COLO668 (cell line): ENCODE results near the gene POC1A.
"Not testable (repeated sequence)": the region's sequence is repeated elsewhere in the genome, so short reads cannot be mapped to it uniquely, and the experiment has no call there.

Experiments used
- DNase-seq: peaks from one replicate; lab custom pipeline; 2025; ENCODE audit not compliant: unreplicated experiment; lab: John Stamatoyannopoulos, UW

The POC1A gene

GRCh38 chr3:52153389-52154096 is 680 bp downstream of the POC1A start:
- DNase-seq: peak; percentile 58

DNA sequence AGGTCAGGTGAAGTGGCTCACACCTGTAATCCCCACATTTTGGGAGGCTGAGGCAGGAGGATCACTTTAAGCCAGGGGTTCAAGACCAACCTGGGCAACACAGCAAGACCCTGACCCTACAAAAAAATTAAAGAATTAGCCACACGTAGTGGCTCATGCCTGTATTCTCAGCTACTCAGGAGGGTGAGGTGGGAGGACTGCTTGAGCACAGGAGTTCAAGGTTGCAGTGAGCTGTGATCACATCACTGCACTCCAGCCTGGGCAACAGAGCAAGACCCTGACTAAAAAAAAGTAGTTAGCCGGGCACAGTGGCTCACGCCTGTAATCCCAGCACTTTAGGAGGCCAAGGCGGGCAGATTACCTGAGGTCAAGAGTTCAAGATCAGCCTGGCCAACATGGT is 2.2 kb downstream of the POC1A start:
- DNase-seq: not testable (repeated sequence)

- DNase-seq: no peak
Observed at GRCh38 chr3:52150860-52151259, 3.4 kb downstream of the POC1A start.

- no peak for DNase-seq
Observed at GRCh38 chr3:52150357-52150756, 3.9 kb downstream of the POC1A start.

GRCh38 chr3:52149726-52150125 is 4.5 kb downstream of the POC1A start:
- DNase-seq: no peak

GRCh38 chr3:52149021-52149420 is 5.2 kb downstream of the POC1A start:
- DNase-seq: no peak

DNA sequence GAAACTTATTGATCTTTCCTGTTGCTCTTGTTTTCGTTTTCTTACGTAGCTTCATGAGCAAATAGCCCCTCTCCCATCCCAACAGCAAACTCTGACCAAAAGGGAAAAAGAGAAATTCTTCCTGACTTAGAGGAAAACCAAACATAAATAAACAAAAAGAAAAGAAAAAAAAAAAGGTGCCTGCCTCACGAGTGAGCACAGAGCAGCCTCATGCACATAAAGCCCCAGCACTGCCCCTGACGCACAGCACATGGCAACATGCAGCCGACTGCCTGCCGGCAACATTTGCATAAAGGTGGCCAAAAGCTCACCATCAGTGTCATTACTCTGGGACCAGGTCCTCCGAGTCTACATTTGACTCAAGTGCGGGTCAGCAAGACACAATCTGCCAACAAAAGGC is 6.4 kb downstream of the POC1A start:
- peak; percentile 42 for DNase-seq

DNA sequence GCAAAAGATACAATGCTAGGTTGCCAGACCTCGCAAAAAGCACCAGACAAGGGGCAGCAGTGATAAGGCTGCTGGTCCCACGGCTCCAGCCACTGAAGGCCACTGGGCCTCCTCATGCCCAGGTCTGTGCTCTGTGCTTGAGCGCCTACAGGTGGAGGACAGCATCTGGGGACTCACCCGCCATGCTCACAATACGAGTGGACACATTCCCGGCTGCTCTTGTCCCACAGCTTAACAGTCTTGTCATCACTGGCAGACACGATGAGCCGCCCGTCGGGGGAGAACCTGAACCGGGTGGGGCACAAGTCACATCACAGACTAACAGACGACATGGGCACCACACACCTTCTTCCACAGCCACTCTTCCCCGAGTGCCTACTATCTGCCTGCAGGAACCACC is 7.4 kb downstream of the POC1A start:
- DNase-seq: no peak

GRCh38 chr3:52146189-52146588 is 8.0 kb downstream of the POC1A start:
- no peak for DNase-seq

DNA sequence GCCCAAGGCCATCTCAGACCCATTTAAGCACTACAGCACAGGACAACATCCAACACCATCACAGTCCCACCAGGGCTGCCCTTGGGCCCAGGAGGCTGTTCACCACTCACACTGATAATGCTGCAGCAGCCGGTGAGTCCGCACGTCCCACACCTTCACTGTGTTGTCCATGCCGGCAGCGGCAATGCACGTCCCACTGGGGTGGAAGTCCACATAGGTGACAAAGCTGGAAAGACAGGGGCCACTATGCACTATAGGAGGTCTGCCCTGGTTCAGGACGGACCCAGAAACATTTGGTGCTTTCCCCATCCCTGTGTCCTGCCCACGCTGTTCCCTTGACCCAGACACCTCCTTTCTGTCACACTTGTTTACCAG is 8.5 kb downstream of the POC1A start:
- DNase-seq: no peak

DNA sequence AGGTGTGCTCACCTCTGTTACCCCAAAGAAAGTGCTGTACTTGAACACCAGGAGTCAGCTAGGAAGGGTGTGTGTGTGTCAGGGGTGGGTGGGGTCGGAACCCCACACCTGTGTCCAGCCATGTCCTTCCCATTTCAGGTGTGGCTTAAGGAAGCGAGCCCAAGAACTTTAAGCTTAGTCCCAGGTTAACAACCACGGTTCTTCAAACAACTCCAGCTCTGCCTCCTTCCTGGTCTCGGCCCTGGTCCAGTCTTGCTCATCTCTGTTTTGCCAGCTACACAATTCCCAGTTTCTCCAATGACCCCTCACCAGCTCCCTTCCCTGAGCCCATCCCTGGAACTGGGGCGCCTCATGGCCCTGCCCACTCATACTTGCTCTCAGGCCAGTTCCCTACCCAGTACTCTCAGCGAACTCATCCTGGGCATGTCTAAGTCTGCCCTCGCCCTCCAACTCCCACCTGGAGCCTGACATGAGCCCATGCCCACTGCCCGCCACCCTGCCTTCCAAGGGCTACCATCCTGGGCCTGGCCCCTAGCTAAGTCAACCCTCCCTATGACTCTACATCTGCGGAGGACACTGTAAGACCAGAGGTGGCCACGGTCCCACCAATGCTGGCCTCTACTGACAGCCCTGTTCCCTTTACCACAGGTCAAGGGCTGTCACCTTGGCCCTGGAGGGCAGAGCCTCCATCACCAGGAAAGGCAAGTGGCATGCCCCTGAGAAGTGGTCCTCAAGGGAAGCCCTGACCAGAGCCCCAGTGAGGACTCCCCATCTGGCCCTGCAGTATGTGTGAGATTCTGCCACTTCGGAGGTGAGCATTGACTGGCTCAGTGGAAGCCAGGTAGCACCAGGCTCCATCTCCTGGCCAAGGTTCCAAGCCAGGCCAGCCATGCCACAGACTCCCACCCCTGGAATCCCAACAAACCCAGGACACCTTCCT is 9.2 kb downstream of the POC1A start:
- DNase-seq: no peak

DNA sequence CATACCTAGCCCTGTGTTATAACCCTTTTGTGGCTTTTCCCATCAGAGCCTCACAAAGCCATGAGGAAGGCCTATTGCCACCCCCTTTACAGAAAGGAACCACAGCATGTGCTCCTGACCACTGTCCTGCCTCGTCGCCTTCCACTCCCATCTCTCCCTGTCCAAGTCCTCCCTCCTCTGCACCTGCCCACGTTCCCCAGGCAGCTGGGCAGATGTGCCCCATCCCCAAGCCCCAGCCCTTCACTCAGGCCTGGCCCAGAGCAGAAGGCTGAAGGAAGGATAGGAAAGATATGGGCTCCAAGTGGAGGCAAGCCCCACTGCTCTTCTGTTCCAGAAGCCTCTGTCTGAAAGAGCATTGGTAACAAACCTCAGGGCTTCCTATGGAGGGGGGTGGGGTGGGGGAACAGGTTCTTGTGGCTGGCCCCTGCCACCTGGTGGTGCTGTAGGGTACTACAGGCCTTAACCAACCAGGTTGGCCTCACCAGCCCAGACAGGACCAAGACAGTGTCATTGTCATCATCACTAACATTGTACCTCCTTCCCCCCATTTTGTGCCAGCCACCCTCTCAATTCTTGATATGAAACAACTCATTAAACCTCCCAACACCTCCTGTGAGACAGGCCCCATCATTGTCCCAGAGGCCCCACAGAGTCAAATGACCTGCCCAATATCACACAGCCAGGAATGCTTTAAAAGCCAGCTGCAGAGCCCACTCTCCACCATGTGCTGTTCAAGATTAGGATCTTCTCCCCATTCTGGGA is 10.0 kb downstream of the POC1A start:
- DNase-seq: peak; percentile 55

GRCh38 chr3:52143616-52144015 is 10.6 kb downstream of the POC1A start:
- DNase-seq: no peak

- no peak for DNase-seq
Observed at GRCh38 chr3:52143156-52143555, 11.1 kb downstream of the POC1A start.

DNA sequence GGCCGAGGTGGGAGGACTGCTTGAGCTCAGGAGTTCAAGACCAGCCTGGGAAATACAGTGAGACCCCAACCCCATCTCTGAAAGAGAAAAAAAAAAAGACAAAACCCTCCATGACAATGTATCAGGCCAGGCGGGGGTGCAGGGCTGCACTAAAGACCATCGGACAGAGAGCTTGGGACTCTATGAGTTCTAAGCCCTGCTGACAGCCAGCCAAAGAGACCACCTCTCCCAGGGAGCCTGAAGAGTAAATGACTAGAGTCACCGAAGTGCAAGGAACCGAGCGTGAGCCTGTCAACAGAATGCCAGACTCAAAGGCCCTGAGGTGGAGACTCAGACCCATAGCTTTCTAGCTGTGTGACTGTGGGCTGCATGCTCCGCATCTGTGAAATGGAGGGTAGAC is 12.5 kb downstream of the POC1A start:
- no peak for DNase-seq

DNA sequence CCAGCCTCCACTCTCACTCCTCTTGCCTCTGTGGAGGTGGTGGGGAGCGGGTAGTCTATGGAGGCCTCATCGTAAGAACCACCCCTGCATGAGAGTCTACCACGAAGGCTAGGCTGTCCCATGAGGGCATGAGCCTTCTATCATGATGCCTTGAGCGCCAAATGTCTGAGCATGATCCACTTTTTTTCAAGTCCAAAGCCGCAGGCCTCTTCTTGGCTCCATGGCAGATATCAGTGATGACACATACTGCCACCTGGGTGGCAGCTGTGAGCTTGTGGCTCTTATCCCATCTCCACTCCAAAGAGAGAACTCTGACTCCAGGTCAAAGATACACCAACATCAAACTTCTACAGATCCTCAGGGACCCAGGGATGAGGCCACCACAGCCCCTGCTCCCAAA is 13.5 kb downstream of the POC1A start:
- no peak for DNase-seq

GRCh38 chr3:52140000-52140399 is 14.2 kb downstream of the POC1A start:
- DNase-seq: no peak

DNA sequence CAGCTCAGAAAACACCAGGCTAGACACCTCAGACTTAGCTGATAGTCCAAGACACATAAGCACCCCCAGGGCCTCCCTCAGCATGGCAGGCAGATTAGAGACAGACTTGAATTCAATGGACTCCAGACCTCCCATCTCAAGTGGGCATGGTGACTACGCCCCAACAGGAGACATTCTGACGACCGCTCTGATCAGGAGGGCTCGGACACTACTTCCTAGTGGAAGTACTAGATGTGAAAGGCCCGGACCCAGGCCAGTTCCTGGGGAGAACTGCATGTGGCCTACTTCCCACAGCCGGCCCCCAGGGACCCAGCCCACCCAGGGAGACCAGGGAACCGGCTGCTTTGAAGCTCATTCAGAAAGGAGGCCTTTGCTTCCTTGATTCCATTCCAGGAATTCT is 16.9 kb downstream of the POC1A start:
- DNase-seq: no peak

GRCh38 chr3:52136513-52136912 is 17.7 kb downstream of the POC1A start:
- no peak for DNase-seq

DNA sequence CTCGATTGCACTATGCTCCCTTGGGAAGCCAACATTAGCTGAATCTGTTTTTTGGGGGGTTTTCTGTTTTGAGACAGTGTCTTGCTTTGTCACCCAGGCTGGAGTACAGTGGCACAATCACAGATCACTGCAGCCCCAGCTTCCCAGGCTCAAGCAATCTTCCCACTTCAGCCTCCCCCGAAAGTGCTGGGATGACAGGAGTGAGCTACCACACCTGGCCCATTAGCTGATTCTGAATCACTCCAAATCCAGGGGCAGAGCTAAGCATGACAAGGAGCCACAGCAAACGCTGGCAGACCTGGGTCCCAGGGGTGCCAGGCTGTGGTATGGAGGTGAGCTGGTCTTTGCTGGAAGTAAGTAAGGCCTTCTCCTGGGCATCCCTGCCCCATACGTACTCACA is 18.9 kb downstream of the POC1A start:
- no peak for DNase-seq

DNA sequence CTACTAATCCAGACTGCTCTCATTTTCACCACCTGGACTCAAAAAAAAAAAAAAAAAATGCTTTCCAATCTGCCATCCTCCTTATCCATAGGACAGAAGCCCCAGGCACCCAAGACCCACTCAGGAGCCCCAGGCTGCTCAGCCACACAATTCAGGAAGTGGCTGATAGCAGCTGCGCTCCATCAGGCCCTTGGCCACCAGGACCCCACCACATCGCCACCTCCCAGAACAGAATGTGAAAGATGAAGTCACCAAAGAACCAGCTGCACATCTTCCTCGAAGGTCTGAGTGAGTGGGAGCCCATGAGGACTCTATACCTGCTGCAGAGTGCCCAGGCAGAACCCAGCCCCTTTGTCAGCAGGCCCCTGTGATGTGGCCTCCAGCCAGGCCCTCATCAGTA is 19.5 kb downstream of the POC1A start:
- no peak for DNase-seq

DNA sequence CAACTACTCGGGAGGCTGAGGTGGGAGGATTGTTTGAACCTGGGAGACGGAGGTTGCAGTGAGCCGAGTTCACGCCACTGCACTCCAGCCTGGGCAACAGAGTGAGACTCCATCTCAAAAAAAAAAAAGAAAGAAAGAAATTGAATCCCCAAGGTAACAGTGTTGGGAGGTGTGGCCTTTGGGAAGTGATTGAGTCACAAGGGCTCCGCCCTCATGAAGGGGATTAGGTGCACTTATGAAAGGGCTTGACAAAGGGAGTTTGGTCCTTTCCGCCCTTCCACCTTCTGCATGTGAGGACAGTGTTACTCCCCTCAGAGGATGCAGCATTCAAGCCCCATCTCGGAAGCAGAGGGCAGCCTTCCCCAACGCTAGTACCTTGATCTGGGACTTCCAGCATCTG is 21.3 kb downstream of the POC1A start:
- DNase-seq: no peak
